HG02840 (cell line): ENCODE data around the gene ZNF649.
"Not testable (repeated sequence)": the region's sequence is repeated elsewhere in the genome, so short reads cannot be mapped to it uniquely, and the experiment has no call there.

ENCODE experiments used
- ATAC-seq: cut with Tn5 transposase; IDR thresholded peaks from one replicate; pipeline ENCODE4 v1.9.1; 2021; ENCODE audit warnings: mild to moderate bottlenecking, moderate library complexity, moderate number of reproducible peaks; ENCODE audit not compliant: unreplicated experiment, low FRiP score

Gene ZNF649

GRCh38 chr19:51904331-51905165 is at the start of gene ZNF649:
TSS of gene ZNF649 (minus strand) at chr19:51905017. CDS start at chr19:51900107, 4,910 bp downstream.
- ATAC-seq = peak; percentile 73

GRCh38 chr19:51948975-51949374 is 44.2 kb upstream of the ZNF649 start:
- ATAC-seq = no peak

- ATAC-seq = no peak
Measured at GRCh38 chr19:51946602-51947001, 41.8 kb upstream of the ZNF649 start.

GRCh38 chr19:51944798-51945552 is 40.2 kb upstream of the ZNF649 start:
- ATAC-seq = no peak

- no peak for ATAC-seq
Measured at GRCh38 chr19:51938936-51939335, 34.1 kb upstream of the ZNF649 start.

- ATAC-seq = no peak
Measured at GRCh38 chr19:51931921-51932320, 27.1 kb upstream of the ZNF649 start.

GRCh38 chr19:51927859-51928258 is 23.0 kb upstream of the ZNF649 start:
- ATAC-seq = no peak

- ATAC-seq = peak; percentile 86
Measured at GRCh38 chr19:51926784-51927741, 22.2 kb upstream of the ZNF649 start, which contains the start of gene ZNF613. TSS of gene ZNF613 (plus strand) at chr19:51927472. CDS start at chr19:51936221, 8,749 bp downstream.

- ATAC-seq = no peak
Measured at GRCh38 chr19:51926426-51926783, 21.6 kb upstream of the ZNF649 start.

GRCh38 chr19:51921949-51922348 is 17.1 kb upstream of the ZNF649 start:
- ATAC-seq = no peak

GRCh38 chr19:51919606-51920005 is 14.8 kb upstream of the ZNF649 start:
- ATAC-seq = no peak

GRCh38 chr19:51916167-51916566 is 11.3 kb upstream of the ZNF649 start:
- no peak for ATAC-seq

GRCh38 chr19:51915324-51915867 is 10.6 kb upstream of the ZNF649 start:
- no peak for ATAC-seq

- not testable (repeated sequence) for ATAC-seq
Measured at GRCh38 chr19:51907981-51908380, 3.2 kb upstream of the ZNF649 start.

GRCh38 chr19:51906108-51906507 is 1.3 kb upstream of the ZNF649 start:
- ATAC-seq = not testable (repeated sequence)

- not testable (repeated sequence) for ATAC-seq
Measured at GRCh38 chr19:51905639-51906038, 822 bp upstream of the ZNF649 start.

GRCh38 chr19:51905206-51905605 is 389 bp upstream of the ZNF649 start:
- ATAC-seq = no peak

- ATAC-seq = no peak
Measured at GRCh38 chr19:51903192-51903591, 1.6 kb downstream of the ZNF649 start.

GRCh38 chr19:51901860-51902259 is 3.0 kb downstream of the ZNF649 start:
- no peak for ATAC-seq

- ATAC-seq = no peak
Measured at GRCh38 chr19:51891193-51891747, 13.5 kb downstream of the ZNF649 start.
